IMR-90 (cell line): ENCODE results near the gene TSTD1. TPM values are rescaled to one million over a fixed set of nuclear protein-coding genes. Genes with fewer than 3 reads are reported as not detected.
A peak's percentile ranks its signal among the peaks of the same experiment; 100 is the strongest.

Source experiments
- ATAC-seq: fragments of 200-7000 bp; cut with Tn5 transposase; 2 replicates; pipeline ENCODE4 v1.9.1; 2020; ENCODE audit warnings: low read depth, mild to moderate bottlenecking, moderate library complexity
- BruUV-seq: library from RNA; stranded (reverse); fragments of 400-500 nt; replicated peaks from 2 replicates; lab custom pipeline; 2021; lab: Mats Ljungman, UMichigan
- CTCF ChIA-PET: fragments of 300-600 bp; formaldehyde crosslinking; extraction: SDS; loops from one replicate; lab custom pipeline; 2021; ENCODE audit warnings: antibody characterized with exemption; lab: Yijun Ruan, JAX
- POLR2A ChIA-PET: fragments of 300-600 bp; sonication (Branson Sonifier 250); formaldehyde crosslinking; loops from one replicate; lab custom pipeline; 2022; ENCODE audit warnings: antibody characterized with exemption; ENCODE audit not compliant: unreplicated experiment; lab: Charles Lee
- DNase-seq: peaks from one replicate; pipeline ENCODE4 v3.0.0; 2013
- H2AFZ ChIP-seq: replicated peaks from 2 replicates; pipeline ENCODE3; 2013; ENCODE audit warnings: low read length, mild to moderate bottlenecking; ENCODE audit not compliant: poor library complexity
- H2AK5ac ChIP-seq: 2 replicates; pipeline ENCODE4 v1.6.1; 2013; ENCODE audit warnings: low read depth, low read length, inconsistent platforms
- H2AK9ac ChIP-seq: replicated peaks from 2 replicates; pipeline ENCODE3; 2013; ENCODE audit warnings: mild to moderate bottlenecking, low read depth, low read length, moderate library complexity; ENCODE audit not compliant: poor library complexity
- H2BK120ac ChIP-seq: 2 replicates; pipeline ENCODE4 v1.6.1; 2013; ENCODE audit warnings: low read depth, low read length, inconsistent platforms
- H2BK15ac ChIP-seq: 3 replicates; pipeline ENCODE4 v1.6.1; 2013; ENCODE audit warnings: low read depth, low read length, inconsistent platforms
- H2BK20ac ChIP-seq: 2 replicates; pipeline ENCODE4 v1.6.1; 2013; ENCODE audit warnings: low read depth, mild to moderate bottlenecking, inconsistent platforms, low read length, moderate library complexity
- H2BK5ac ChIP-seq: 2 replicates; pipeline ENCODE4 v1.6.1; 2013; ENCODE audit warnings: mild to moderate bottlenecking, low read depth, low read length, inconsistent platforms; ENCODE audit not compliant: poor library complexity, severe bottlenecking
- H3K14ac ChIP-seq: replicated peaks from 2 replicates; pipeline ENCODE4 v1.6.1; 2013; ENCODE audit warnings: low read depth, low read length, inconsistent platforms
- H3K18ac ChIP-seq: 2 replicates; pipeline ENCODE4 v1.6.1; 2013; ENCODE audit warnings: low read depth, low read length, control low read depth
- H3K23ac ChIP-seq: 2 replicates; pipeline ENCODE4 v1.6.1; 2013; ENCODE audit warnings: low read depth, low read length, inconsistent platforms
- H3K27ac ChIP-seq: 2 replicates; pipeline ENCODE4 v1.5.1; 2013; ENCODE audit warnings: mild to moderate bottlenecking, control low read depth, low read length; ENCODE audit not compliant: insufficient read depth
- H3K27me3 ChIP-seq: 2 replicates; pipeline ENCODE4 v1.6.1; 2013; ENCODE audit warnings: low read length; ENCODE audit not compliant: control insufficient read depth, insufficient read depth
- H3K36me3 ChIP-seq: 2 replicates; pipeline ENCODE4 v1.6.1; 2013; ENCODE audit warnings: low read length, mixed read lengths; ENCODE audit not compliant: control insufficient read depth, insufficient read depth
- H3K4ac ChIP-seq: 2 replicates; pipeline ENCODE4 v1.6.1; 2013; ENCODE audit warnings: low read depth, low read length, inconsistent platforms
- H3K4me1 ChIP-seq: 2 replicates; pipeline ENCODE4 v1.6.1; 2013; ENCODE audit warnings: low read length, mixed read lengths; ENCODE audit not compliant: control insufficient read depth, insufficient read depth
- H3K4me2 ChIP-seq: 2 replicates; pipeline ENCODE4 v1.6.1; 2013; ENCODE audit warnings: low read depth, mild to moderate bottlenecking, control low read depth, low read length, moderate library complexity
- H3K4me3 ChIP-seq: 2 replicates; pipeline ENCODE4 v1.5.1; 2013; ENCODE audit warnings: low read depth, mild to moderate bottlenecking, control low read depth, low read length, moderate library complexity; ENCODE audit not compliant: insufficient read depth
- H3K56ac ChIP-seq: 2 replicates; pipeline ENCODE4 v1.6.1; 2013; ENCODE audit warnings: low read length, inconsistent platforms; ENCODE audit not compliant: insufficient read depth; ENCODE audit errors: extremely low read depth
- H3K79me1 ChIP-seq, 2 experiments: 2 replicates each; pipeline ENCODE4 v1.6.1; 2013; ENCODE audit warnings: low read length in 2 of 2, inconsistent platforms in 1 of 2, low read depth in 1 of 2
- H3K9ac ChIP-seq: 2 replicates; pipeline ENCODE4 v1.6.1; 2013; ENCODE audit warnings: low read depth, low read length, control low read depth
- H3K9me1 ChIP-seq: 2 replicates; pipeline ENCODE4 v1.6.1; 2013; ENCODE audit warnings: low read length, inconsistent platforms; ENCODE audit not compliant: insufficient read depth
- H3K9me3 ChIP-seq: 2 replicates; pipeline ENCODE4 v1.6.1; 2013; ENCODE audit warnings: low read length; ENCODE audit not compliant: control insufficient read depth, insufficient read depth
- H4K20me1 ChIP-seq: 2 replicates; pipeline ENCODE4 v1.6.1; 2013; ENCODE audit warnings: low read length, inconsistent platforms; ENCODE audit not compliant: insufficient read depth
- H4K5ac ChIP-seq: 2 replicates; pipeline ENCODE4 v1.6.1; 2013; ENCODE audit warnings: mild to moderate bottlenecking, low read depth, low read length, control low read depth
- H4K8ac ChIP-seq, 2 experiments: 2 replicates each; pipeline ENCODE4 v1.6.1; 2013; ENCODE audit warnings: low read depth in 2 of 2, low read length in 2 of 2, control low read depth in 1 of 2, inconsistent platforms in 1 of 2
- H4K91ac ChIP-seq: 2 replicates; pipeline ENCODE4 v1.6.1; 2013; ENCODE audit warnings: low read depth, low read length, inconsistent platforms; ENCODE audit not compliant: insufficient read depth
- BHLHE40 ChIP-seq: fragments of 150-350 bp; IDR thresholded peaks from 2 replicates; pipeline ENCODE4 v1.6.1; 2016; ENCODE audit warnings: mild to moderate bottlenecking, low read depth, low read length
- CHD1 ChIP-seq: IDR thresholded peaks from 2 replicates; pipeline ENCODE4 v1.6.1; 2012; ENCODE audit warnings: low read depth, low read length, improper control_type of control experiment
- MAFK ChIP-seq: IDR thresholded peaks from 2 replicates; pipeline ENCODE4 v1.6.1; 2012; ENCODE audit warnings: low read depth, low read length, improper control_type of control experiment
- MXI1 ChIP-seq: IDR thresholded peaks from 2 replicates; pipeline ENCODE4 v1.6.1; 2012; ENCODE audit warnings: low read depth, mild to moderate bottlenecking, low read length, moderate library complexity, borderline replicate concordance
- RAD21 ChIP-seq: IDR thresholded peaks from 2 replicates; pipeline ENCODE4 v1.6.1; 2012; ENCODE audit warnings: low read length, improper control_type of control experiment
- RCOR1 ChIP-seq: IDR thresholded peaks from 2 replicates; pipeline ENCODE4 v1.6.1; 2012; ENCODE audit warnings: mild to moderate bottlenecking, low read length, improper control_type of control experiment; ENCODE audit not compliant: insufficient replicate concordance
- SMC3 ChIP-seq: fragments of 150-350 bp; IDR thresholded peaks from 2 replicates; pipeline ENCODE4 v1.6.1; 2016; ENCODE audit warnings: low read depth, mild to moderate bottlenecking, antibody characterized with exemption, low read length, moderate library complexity
- WGBS, 2 experiments: methylation state at CpG; one replicate each; pipeline versions ENCODE4 v1.1.5 to v1.1.7; 2013; ENCODE audit warnings: missing lambda C conversion rate in 2 of 2; ENCODE audit not compliant: insufficient read length in 1 of 2; ENCODE audit errors: extremely low coverage in 2 of 2; 5-methylcytosine and 5-hydroxymethylcytosine counted together
- dilution Hi-C: fragments of 300-500 bp; cut with HindIII; formaldehyde crosslinking; loops from one replicate; pipeline ENCODE4 v1.14.3; 2018; ENCODE audit warnings: low sequenced_read_pairs; ENCODE audit not compliant: unreplicated experiment
- in situ Hi-C: fragments of 300-500 bp; cut with MboI; formaldehyde crosslinking; loops from 3 replicates; pipeline ENCODE4 v1.14.3; 2019; ENCODE audit warnings: low sequenced_read_pairs, inconsistent platforms, mixed read lengths
- intact Hi-C: fragments of 100-400 bp; cut with micrococcal nuclease; formaldehyde crosslinking; loops from 2 replicates; pipeline ENCODE4 v1.10.0; 2022
- polyA plus RNA-seq, 3 experiments: library from polyadenylated mRNA; depleted of rRNA; stranded (reverse); fragments of >200 nt; gene quantifications; 2 replicates each; pipeline ENCODE4 v1.2.3, GENCODE V29; 2012; ENCODE audit warnings: low replicate concordance in 1 of 3
- total RNA-seq: library from RNA; depleted of rRNA; stranded (reverse); fragments of >200 nt; gene quantifications from 2 replicates; pipeline ENCODE4 v1.2.3, GENCODE V29; 2012
- TF ChIP-seq, protein P1 (sequence below): fragments of 150-350 bp; IDR thresholded peaks from 2 replicates; pipeline ENCODE4 v1.6.1; 2016; ENCODE audit warnings: low read depth, mild to moderate bottlenecking, low read length, moderate library complexity, borderline replicate concordance
- TF ChIP-seq, protein P2 (sequence below): fragments of 150-350 bp; IDR thresholded peaks from 2 replicates; pipeline ENCODE4 v1.6.1; 2017; ENCODE audit warnings: mild to moderate bottlenecking, antibody characterized with exemption, low read length, low read depth
- TF ChIP-seq, protein P3 (sequence below): conservative IDR thresholded peaks from 2 replicates; pipeline ENCODE4 v1.5.1; 2012; ENCODE audit warnings: mild to moderate bottlenecking, low read depth, low read length, improper control_type of control experiment

Gene TSTD1
- total and polyA plus RNA-seq, 2 of the 4 experiments (the other 2 are of a cell fraction): 0.21 TPM; not detected in 1

DNA sequence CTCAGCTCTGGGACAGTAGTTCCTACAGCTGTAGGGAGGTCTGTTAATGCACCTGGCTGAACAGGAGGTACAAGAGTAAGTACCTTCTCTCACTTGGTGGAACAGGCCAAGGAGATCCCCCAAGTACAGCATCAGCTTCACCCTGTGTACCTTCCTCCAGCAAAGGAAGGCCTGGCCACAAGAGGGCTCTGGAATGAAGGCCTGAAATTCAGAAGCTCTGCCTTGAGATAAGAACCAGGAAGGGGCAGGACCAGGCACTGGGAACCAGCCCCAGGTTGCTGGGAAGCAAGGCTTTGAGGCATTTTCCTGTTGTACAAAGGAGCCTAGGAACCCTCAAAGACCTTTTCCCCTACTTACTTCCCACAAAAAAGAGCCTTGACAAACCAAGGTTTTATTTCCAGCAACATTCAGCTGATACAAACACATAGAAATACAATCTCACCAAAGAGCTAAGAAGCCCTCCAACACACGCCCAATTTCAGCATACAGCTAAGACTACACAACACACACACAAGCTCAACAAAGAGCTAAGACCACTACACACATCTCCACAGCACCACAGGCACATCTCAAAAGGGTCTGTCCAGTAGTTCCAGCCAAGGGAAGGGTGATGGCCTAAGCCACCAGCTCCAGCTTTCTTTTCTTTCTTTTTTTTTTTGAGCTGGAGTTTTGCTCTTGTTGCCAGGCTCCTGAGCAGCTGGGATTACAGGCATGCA, 41.3 kb downstream of the TSTD1 start:
- intact Hi-C loops (loop anchor here (1.0 kb wide), 1 partner anchor 100 kb away; no protein-coding TSS in a partner anchor), in situ Hi-C loops (loop anchor here (5.0 kb wide), 2 partner anchors 50 to 100 kb away; partner anchors contain the start of genes KLHDC9 and USF1), dilution Hi-C loops (no loop called here)
- Histone ChIP-seq H3K14ac (no peak overlapping the region), H2AK9ac (no peak overlapping the region), H3K27ac (no peak overlapping the region), H2AK5ac (no peak overlapping the region; the same call in 1 of the 2 replicates), H3K27me3 (no peaks in the 10 kb centered on the region), H3K79me1 (no peaks in the 10 kb centered on the region), H2BK15ac (no peak overlapping the region), H4K91ac (no peak overlapping the region), H4K5ac (peak overlapping the region; percentile 40; the same call in 1 of the 2 replicates), H3K9me3 (no peaks in the 10 kb centered on the region), H3K4ac (no peak overlapping the region), H2BK20ac (no peak overlapping the region), H3K9ac (no peak overlapping the region), H2AFZ (peak overlapping the region; percentile 82), H3K4me1 (no peaks in the 10 kb centered on the region), H3K36me3 (no peaks in the 10 kb centered on the region), H4K8ac (peak overlapping the region; percentile 52 to 87; a peak in 3 of 4 replicates), H3K4me2 (no peak overlapping the region), H3K9me1 (no peaks in the 10 kb centered on the region), H3K23ac (no peak overlapping the region), H3K56ac (no peak overlapping the region), H3K18ac (no peak overlapping the region), H2BK120ac (no peak overlapping the region), H4K20me1 (no peaks in the 10 kb centered on the region), H2BK5ac (no peak overlapping the region), H3K4me3 (no peak overlapping the region)
- POLR2A ChIA-PET: no interaction called here
- TF ChIP-seq, protein P1, sequence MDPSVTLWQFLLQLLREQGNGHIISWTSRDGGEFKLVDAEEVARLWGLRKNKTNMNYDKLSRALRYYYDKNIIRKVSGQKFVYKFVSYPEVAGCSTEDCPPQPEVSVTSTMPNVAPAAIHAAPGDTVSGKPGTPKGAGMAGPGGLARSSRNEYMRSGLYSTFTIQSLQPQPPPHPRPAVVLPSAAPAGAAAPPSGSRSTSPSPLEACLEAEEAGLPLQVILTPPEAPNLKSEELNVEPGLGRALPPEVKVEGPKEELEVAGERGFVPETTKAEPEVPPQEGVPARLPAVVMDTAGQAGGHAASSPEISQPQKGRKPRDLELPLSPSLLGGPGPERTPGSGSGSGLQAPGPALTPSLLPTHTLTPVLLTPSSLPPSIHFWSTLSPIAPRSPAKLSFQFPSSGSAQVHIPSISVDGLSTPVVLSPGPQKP: no peak
- TF ChIP-seq RAD21 (peak; percentile 62), RCOR1 (no peak), BHLHE40 (no peak), MXI1 (no peak), SMC3 (peak; percentile 58), MAFK (no peak), CHD1 (no peak)
- TF ChIP-seq, protein P2, sequence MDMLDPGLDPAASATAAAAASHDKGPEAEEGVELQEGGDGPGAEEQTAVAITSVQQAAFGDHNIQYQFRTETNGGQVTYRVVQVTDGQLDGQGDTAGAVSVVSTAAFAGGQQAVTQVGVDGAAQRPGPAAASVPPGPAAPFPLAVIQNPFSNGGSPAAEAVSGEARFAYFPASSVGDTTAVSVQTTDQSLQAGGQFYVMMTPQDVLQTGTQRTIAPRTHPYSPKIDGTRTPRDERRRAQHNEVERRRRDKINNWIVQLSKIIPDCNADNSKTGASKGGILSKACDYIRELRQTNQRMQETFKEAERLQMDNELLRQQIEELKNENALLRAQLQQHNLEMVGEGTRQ: no peak
- TF ChIP-seq, protein P3, sequence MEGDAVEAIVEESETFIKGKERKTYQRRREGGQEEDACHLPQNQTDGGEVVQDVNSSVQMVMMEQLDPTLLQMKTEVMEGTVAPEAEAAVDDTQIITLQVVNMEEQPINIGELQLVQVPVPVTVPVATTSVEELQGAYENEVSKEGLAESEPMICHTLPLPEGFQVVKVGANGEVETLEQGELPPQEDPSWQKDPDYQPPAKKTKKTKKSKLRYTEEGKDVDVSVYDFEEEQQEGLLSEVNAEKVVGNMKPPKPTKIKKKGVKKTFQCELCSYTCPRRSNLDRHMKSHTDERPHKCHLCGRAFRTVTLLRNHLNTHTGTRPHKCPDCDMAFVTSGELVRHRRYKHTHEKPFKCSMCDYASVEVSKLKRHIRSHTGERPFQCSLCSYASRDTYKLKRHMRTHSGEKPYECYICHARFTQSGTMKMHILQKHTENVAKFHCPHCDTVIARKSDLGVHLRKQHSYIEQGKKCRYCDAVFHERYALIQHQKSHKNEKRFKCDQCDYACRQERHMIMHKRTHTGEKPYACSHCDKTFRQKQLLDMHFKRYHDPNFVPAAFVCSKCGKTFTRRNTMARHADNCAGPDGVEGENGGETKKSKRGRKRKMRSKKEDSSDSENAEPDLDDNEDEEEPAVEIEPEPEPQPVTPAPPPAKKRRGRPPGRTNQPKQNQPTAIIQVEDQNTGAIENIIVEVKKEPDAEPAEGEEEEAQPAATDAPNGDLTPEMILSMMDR: peak; percentile 65
- CTCF ChIA-PET: interaction anchor here (0.6 to 2.7 kb wide), 8 partner anchors 8 to 149 kb away, joined by 3 to 23 read pairs (median 7); partner anchors contain the start of genes F11R, KLHDC9 and USF1
- peak; percentile 64 for DNase-seq
- WGBS, 2 experiments: 100% methylated on average over 1 of the region's 1 CpG; no CpG with 5 or more reads in 1 of the 2 experiments
- no TSS peak for BruUV-seq
- ATAC-seq: peak; percentile 86
